KOPT-K1 (cell line): ENCODE results near the gene GTF2A1.
"Not testable (repeated sequence)": the region's sequence is repeated elsewhere in the genome, so short reads cannot be mapped to it uniquely, and the experiment has no call there.

Experiments
- H3K27ac ChIP-seq: fragments of 200-600 bp; sonication (generic); 2 replicates; pipeline ENCODE4 v1.5.1; 2016; ENCODE audit warnings: antibody characterized with exemption, mild to moderate bottlenecking, low read depth, low read length; ENCODE audit not compliant: poor library complexity, severe bottlenecking
- H3K36me3 ChIP-seq: fragments of 200-600 bp; sonication (generic); 2 replicates; pipeline ENCODE4 v1.5.1; 2017; ENCODE audit warnings: antibody characterized with exemption, mild to moderate bottlenecking, low read length, moderate library complexity; ENCODE audit not compliant: insufficient read depth
- H3K9me3 ChIP-seq: fragments of 200-600 bp; sonication (generic); 2 replicates; pipeline ENCODE4 v1.5.1; 2017; ENCODE audit warnings: antibody characterized with exemption, low read length, mild to moderate bottlenecking; ENCODE audit not compliant: insufficient read depth, poor library complexity, severe bottlenecking

Gene GTF2A1

GRCh38 chr14:81244431-81244830, 23.7 kb upstream of the GTF2A1 start:
- H3K9me3 ChIP-seq, result peaks cover 39% of the 10 kb centered on the region
- not testable (repeated sequence) for H3K36me3 ChIP-seq, H3K27ac ChIP-seq

- H3K36me3 ChIP-seq, result no peaks in the 10 kb centered on the region
- no peak overlapping the region for H3K27ac ChIP-seq
- peaks cover 39% of the 10 kb centered on the region for H3K9me3 ChIP-seq
These were observed 22.7 kb upstream of the GTF2A1 start for GRCh38 chr14:81243499-81243898.

- not testable (repeated sequence) for H3K9me3 ChIP-seq, H3K27ac ChIP-seq, H3K36me3 ChIP-seq
These were observed 16.1 kb upstream of the GTF2A1 start for GRCh38 chr14:81236849-81237248.

GRCh38 chr14:81236138-81236537, 15.4 kb upstream of the GTF2A1 start:
- Histone ChIP-seq H3K27ac (no peak overlapping the region), H3K36me3 (no peaks in the 10 kb centered on the region), H3K9me3 (peaks cover 2% of the 10 kb centered on the region)

GRCh38 chr14:81235096-81235495, 14.3 kb upstream of the GTF2A1 start:
- Histone ChIP-seq H3K9me3 (peaks cover 7% of the 10 kb centered on the region), H3K27ac (peak overlapping the region; percentile 35), H3K36me3 (no peaks in the 10 kb centered on the region)

- Histone ChIP-seq H3K9me3 (peaks cover 7% of the 10 kb centered on the region), H3K36me3 (no peaks in the 10 kb centered on the region), H3K27ac (peak overlapping the region; percentile 35)
These were observed 13.5 kb upstream of the GTF2A1 start for GRCh38 chr14:81234278-81234677.

GRCh38 chr14:81233615-81234014, 12.9 kb upstream of the GTF2A1 start:
- Histone ChIP-seq H3K9me3 (peaks cover 7% of the 10 kb centered on the region), H3K36me3 (no peaks in the 10 kb centered on the region), H3K27ac (no peak overlapping the region)

GRCh38 chr14:81231540-81231939, 10.8 kb upstream of the GTF2A1 start:
- Histone ChIP-seq H3K9me3 (peaks cover 7% of the 10 kb centered on the region), H3K27ac (no peak overlapping the region), H3K36me3 (no peaks in the 10 kb centered on the region)

- no peaks in the 10 kb centered on the region for H3K36me3 ChIP-seq
These were observed 3.5 kb upstream of the GTF2A1 start for GRCh38 chr14:81224222-81224621.

GRCh38 chr14:81223788-81224187, 3.0 kb upstream of the GTF2A1 start:
- not testable (repeated sequence) for H3K27ac ChIP-seq, H3K9me3 ChIP-seq, H3K36me3 ChIP-seq

More at GRCh38 chr14:81224222-81224621, 3.5 kb upstream of the GTF2A1 start:
- Histone ChIP-seq H3K27ac (no peak overlapping the region), H3K9me3 (no peaks in the 10 kb centered on the region)

GRCh38 chr14:81222691-81223090, 1.9 kb upstream of the GTF2A1 start:
- peaks cover 1% of the 10 kb centered on the region; the same call in 1 of the 2 replicates for H3K36me3 ChIP-seq
- H3K27ac ChIP-seq, result no peak overlapping the region

GRCh38 chr14:81222126-81222525, 1.4 kb upstream of the GTF2A1 start:
- peak overlapping the region; percentile 96 for H3K27ac ChIP-seq

More at GRCh38 chr14:81222691-81223090, 1.9 kb upstream of the GTF2A1 start:
- no peaks in the 10 kb centered on the region for H3K9me3 ChIP-seq

GRCh38 chr14:81221579-81222102, 882 bp upstream of the GTF2A1 start:
- peak overlapping the region; percentile 96 for H3K27ac ChIP-seq
- peaks cover 12% of the 10 kb centered on the region for H3K36me3 ChIP-seq
- no peaks in the 10 kb centered on the region for H3K9me3 ChIP-seq

More at GRCh38 chr14:81222126-81222525, 1.4 kb upstream of the GTF2A1 start:
- H3K36me3 ChIP-seq, result peaks cover 7% of the 10 kb centered on the region; the same call in 1 of the 2 replicates
- no peaks in the 10 kb centered on the region for H3K9me3 ChIP-seq

- Histone ChIP-seq H3K36me3 (peaks cover 23% of the 10 kb centered on the region), H3K9me3 (no peaks in the 10 kb centered on the region), H3K27ac (peak overlapping the region; percentile 96)
These were observed 254 bp downstream of the GTF2A1 start for GRCh38 chr14:81220580-81220829.

- H3K27ac ChIP-seq, result peak overlapping the region; percentile 96
- no peaks in the 10 kb centered on the region for H3K9me3 ChIP-seq
- peaks cover 29% of the 10 kb centered on the region for H3K36me3 ChIP-seq
These were observed 790 bp downstream of the GTF2A1 start for GRCh38 chr14:81219759-81220579.

- Histone ChIP-seq H3K36me3 (peaks cover 35% of the 10 kb centered on the region), H3K27ac (peak overlapping the region; percentile 96), H3K9me3 (no peaks in the 10 kb centered on the region)
These were observed 1.5 kb downstream of the GTF2A1 start for GRCh38 chr14:81219210-81219758.
